ENCODE measurements around the gene LPIN1.

Gene LPIN1

DNA sequence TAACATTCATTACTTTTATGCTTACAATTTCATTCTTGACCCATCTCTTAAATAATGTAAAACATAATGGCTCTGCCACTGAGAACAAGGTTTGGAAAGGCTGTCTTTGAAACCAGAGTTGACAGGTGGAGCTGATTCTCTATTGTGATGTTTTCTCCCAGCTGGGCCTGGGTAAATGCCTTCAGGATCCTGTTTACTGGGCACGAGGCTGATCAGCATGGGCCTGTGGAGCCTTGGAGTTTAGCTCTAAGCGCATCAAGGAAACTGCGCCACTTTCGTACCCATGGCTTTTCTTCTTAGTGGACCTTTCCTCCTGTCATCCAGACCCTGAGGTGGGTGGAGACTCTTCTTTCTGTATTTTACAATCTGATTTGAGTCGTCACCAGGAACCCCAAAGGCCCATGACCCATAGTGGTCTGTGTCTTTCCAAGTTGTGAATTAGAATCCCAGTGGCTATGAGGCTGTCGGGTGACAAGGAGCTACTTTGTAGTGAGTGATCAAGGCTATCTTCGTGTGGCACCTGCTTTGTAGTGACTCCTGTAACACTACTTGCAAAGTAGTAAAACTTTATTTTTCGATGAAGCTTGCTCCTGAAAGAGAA, 123.1 kb downstream of the LPIN1 start:
- no peak for DNase-seq

GRCh38 chr2:11870064-11870463, 123.6 kb downstream of the LPIN1 start:
- DNase-seq = no peak

GRCh38 chr2:11870584-11870983, 124.2 kb downstream of the LPIN1 start:
- DNase-seq = no peak

GRCh38 chr2:11871421-11871820, 125.0 kb downstream of the LPIN1 start:
- DNase-seq = no peak

- DNase-seq = no peak
Observed at GRCh38 chr2:11872247-11872947, 126.0 kb downstream of the LPIN1 start.

DNA sequence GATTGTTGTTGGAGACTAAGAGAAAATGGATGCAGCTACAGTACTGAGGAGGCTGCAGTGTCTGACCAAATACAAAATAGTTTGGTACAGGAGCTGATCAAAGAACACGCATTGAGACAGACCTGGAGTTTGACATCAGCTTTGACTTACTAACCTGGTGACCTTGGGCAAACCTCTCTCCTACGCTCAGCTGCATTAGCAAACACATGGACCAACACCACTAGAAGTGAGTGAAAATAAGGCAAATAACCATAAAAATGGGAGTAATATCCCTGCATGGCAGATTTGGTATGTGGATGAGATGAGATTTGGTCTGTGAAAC, 126.5 kb downstream of the LPIN1 start:
- DNase-seq = no peak

GRCh38 chr2:11873356-11874154, 127.1 kb downstream of the LPIN1 start:
- DNase-seq = no peak

DNA sequence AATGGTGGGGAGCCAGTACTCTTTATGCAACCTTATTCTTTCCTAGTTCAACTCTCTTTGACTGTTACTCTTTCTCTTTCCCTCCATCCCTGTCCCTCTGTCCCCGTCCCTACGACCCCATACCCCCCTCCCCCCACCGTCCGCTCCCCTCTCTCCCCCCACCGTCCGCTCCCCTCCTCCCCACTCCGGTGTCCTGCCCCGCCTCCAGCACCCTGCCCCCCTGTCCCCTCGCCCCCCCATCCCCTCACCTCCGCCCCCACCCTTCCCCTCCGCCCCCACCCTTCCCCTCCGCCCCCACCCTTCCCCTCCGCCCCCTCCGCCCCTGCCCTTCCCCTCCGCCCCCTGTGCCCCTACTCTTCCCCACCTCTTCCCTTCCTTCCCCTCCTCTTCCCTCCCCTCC, 128.4 kb downstream of the LPIN1 start:
- no peak for DNase-seq

GRCh38 chr2:11875481-11875880, 129.0 kb downstream of the LPIN1 start:
- DNase-seq = no peak

- no peak for DNase-seq
Observed at GRCh38 chr2:11876436-11876835, 130.0 kb downstream of the LPIN1 start.

DNA sequence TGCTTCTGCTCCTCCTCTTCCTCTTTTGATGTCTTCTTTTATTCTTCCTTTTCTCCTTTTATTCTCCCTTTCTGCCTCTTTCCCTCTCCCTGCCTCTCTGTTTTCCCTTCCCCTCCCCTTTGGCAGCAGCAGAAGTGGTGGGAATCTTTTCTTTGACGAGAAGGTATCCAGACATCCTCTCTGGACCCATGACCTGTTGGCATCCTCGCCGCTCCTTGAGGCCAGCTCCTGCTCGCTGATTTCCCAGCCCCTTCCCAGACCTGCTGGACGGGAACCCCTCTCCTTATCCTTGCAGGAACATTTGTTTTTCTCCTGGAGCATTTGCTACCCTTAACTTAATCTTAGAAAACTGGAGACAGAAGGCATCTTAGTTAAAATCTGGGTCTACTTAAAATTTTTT, 130.5 kb downstream of the LPIN1 start:
- no peak for DNase-seq

Measured in stimulated activated CD4-positive, alpha-beta T cell treated with anti-CD3 and anti-CD28 coated beads, Interleukin-4, amount 100 ng/mL, for 4 hours (primary cell).